ENCODE results near the gene STK40. TPM values are rescaled to one million over a fixed set of nuclear protein-coding genes. Genes with fewer than 3 reads are reported as not detected.

STK40 gene
- total and polyA plus RNA-seq, 9 of the 15 experiments (the other 6 are each of a cell fraction or from before 2014, with no cell fraction given), result 0.69 to 94.3 (median 39.1) TPM

GRCh38 chr1:36369061-36369861 lies 16.5 kb downstream of the STK40 start (continued):
- TF ChIP-seq POLR2A (conservative IDR thresholded peaks at IDR 0.05) (0 out of 2 replicates have a peak, but pooled peaks have one; percentile 11), ZNF384 (IDR thresholded peaks at IDR 0.05; ENCODE audit: low read depth, low read length) (0 out of 2 replicates have a peak, but pooled peaks have one; percentile 8), ZBTB34 (CRISPR knock-in tag; IDR thresholded peaks at IDR 0.05) (no peak), ZNF212 (CRISPR knock-in tag; IDR thresholded peaks at IDR 0.05) (no peak), ARID3A (IDR thresholded peaks at IDR 0.05; ENCODE audit: borderline replicate concordance, low read depth, low read length) (0 out of 2 replicates have a peak, but pooled peaks have one; percentile 27), MAZ (CRISPR knock-in tag; conservative IDR thresholded peaks at IDR 0.05 in 1 of 2, IDR thresholded peaks at IDR 0.05 in 1 of 2) (peak; percentile 15 to 74; a peak in 2 of 4 replicates), MTA3 (IDR thresholded peaks at IDR 0.05; ENCODE audit: borderline replicate concordance) (peak; percentile 59; the same call in 1 of the 2 replicates), TEAD1 (CRISPR knock-in tag; IDR thresholded peaks at IDR 0.05) (0 out of 4 replicates have a peak, but pooled peaks of 1 of the 2 experiments have one; percentile 46), SMAD3 (CRISPR knock-in tag; conservative IDR thresholded peaks at IDR 0.05) (0 out of 2 replicates have a peak, but pooled peaks have one; percentile 60), BRD4 (IDR thresholded peaks at IDR 0.05) (no peak), XRCC5 (IDR thresholded peaks at IDR 0.05; ENCODE audit: low read depth, low read length) (peak; percentile 92), CXXC5 (CRISPR knock-in tag; IDR thresholded peaks at IDR 0.05) (no peak), MYC (IDR thresholded peaks at IDR 0.05; ENCODE audit: low read depth, low read length) (0 out of 2 replicates have a peak, but pooled peaks have one; percentile 21), MYC (CRISPR knock-in tag; IDR thresholded peaks at IDR 0.05; ENCODE audit: borderline replicate concordance, low read depth) (no peak), VEZF1 (CRISPR knock-in tag; IDR thresholded peaks at IDR 0.05) (peak; percentile 67; the same call in 1 of the 2 replicates), ELK3 (CRISPR knock-in tag; IDR thresholded peaks at IDR 0.05) (no peak)
